Spleen (tissue), 11 donors: ENCODE measurements around the gene TRIM74. TPM values are rescaled to one million over a fixed set of nuclear protein-coding genes. Genes with fewer than 3 reads are reported as not detected.

Source experiments
- DNase-seq: peaks from one replicate; pipeline ENCODE4 v3.0.0-alpha.2; 2020
- H3K27ac ChIP-seq, 8 donors: fragments of 200-600 bp; sonication (generic) in 7 of 8; 1 replicate in 4 of 8; 2 replicates in 4 of 8; pipeline versions ENCODE4 v1.5.0 to v1.8.0; 2016 to 2021; ENCODE audit warnings: inconsistent platforms in 4 of 8, mild to moderate bottlenecking in 4 of 8, moderate library complexity in 1 of 8
- H3K27me3 ChIP-seq, 7 donors: fragments of 200-600 bp; sonication (generic) in 6 of 7; replicated peaks in 1 of 7; 1 replicate in 4 of 7; 2 replicates in 3 of 7; pipeline versions ENCODE4 v1.5.0 to v1.8.0; 2016 to 2021; ENCODE audit warnings: inconsistent platforms in 3 of 7, mild to moderate bottlenecking in 1 of 7
- H3K36me3 ChIP-seq, 6 donors: fragments of 200-600 bp; sonication (generic) in 5 of 6; 1 replicate in 4 of 6; 2 replicates in 2 of 6; pipeline versions ENCODE4 v1.5.0 to v1.8.0; 2016 to 2021; ENCODE audit warnings: inconsistent platforms in 2 of 6
- H3K4me1 ChIP-seq, 6 donors: fragments of 200-600 bp; sonication (generic) in 5 of 6; 1 replicate in 3 of 6; 2 replicates in 3 of 6; pipeline versions ENCODE4 v1.5.0 to v1.8.0; 2016 to 2021; ENCODE audit warnings: inconsistent platforms in 3 of 6
- H3K4me3 ChIP-seq, 8 donors: fragments of 200-600 bp; sonication (generic) in 7 of 8; 1 replicate in 4 of 8; 2 replicates in 4 of 8; pipeline versions ENCODE4 v1.5.0 to v1.8.0; 2016 to 2021; ENCODE audit warnings: inconsistent platforms in 4 of 8, mild to moderate bottlenecking in 4 of 8, moderate library complexity in 2 of 8
- H3K9me3 ChIP-seq, 8 donors: fragments of 200-600 bp; sonication (generic) in 7 of 8; 1 replicate in 4 of 8; 2 replicates in 4 of 8; pipeline versions ENCODE4 v1.5.0 to v1.8.0; 2016 to 2021; ENCODE audit warnings: inconsistent platforms in 4 of 8
- POLR2A ChIP-seq, 3 donors: fragments of 450-650 bp; IDR thresholded peaks; one replicate each; pipeline ENCODE4 v1.5.1; 2017; ENCODE audit warnings: antibody characterized with exemption in 3 of 3, mild to moderate bottlenecking in 1 of 3
- POLR2AphosphoS5 ChIP-seq, 3 donors: sonication (generic); formaldehyde crosslinking; IDR thresholded peaks; one replicate each; pipeline ENCODE4 v1.5.1; 2017; ENCODE audit warnings: antibody characterized with exemption in 3 of 3
- WGBS, 5 donors: extraction: QIAGEN DNeasy Blood & Tissue Kit in 3 of 5; methylation state at CpG; one replicate each; pipeline versions ENCODE4 v1.1.5 to v1.1.7; 2013 to 2018; 5-methylcytosine and 5-hydroxymethylcytosine counted together
- intact Hi-C: fragments of 100-400 bp; cut with DNase I; formaldehyde crosslinking; loops from one replicate; pipeline ENCODE4 v1.15.0; 2023; ENCODE audit warnings: low total_unique reads
- polyA plus RNA-seq, 3 donors: library from polyadenylated mRNA; stranded (reverse); fragments of 200-250 nt; gene quantifications; one replicate each; pipeline ENCODE4 v1.2.1, GENCODE V29; 2013
- total RNA-seq, 7 donors: library from RNA; depleted of rRNA in 3 of 7; stranded (reverse); fragments of >200 nt in 3 of 7; fragmentation: NEBNext Ultra II Directional in 4 of 7; extraction: Animal tissue kit (Norgen Biotek cat#: 25700) in 4 of 7; gene quantifications; one replicate each; pipeline versions ENCODE4 v1.1.0 to v1.2.1, GENCODE V29; 2016 to 2021
- TF ChIP-seq, protein P1 (sequence below), 11 experiments: fragments of 200-600 bp in 7 of 11; fragments of 450-650 bp in 4 of 11; sonication (generic) in 4 of 11; IDR thresholded peaks in 8 of 11; conservative IDR thresholded peaks in 3 of 11; 1 replicate in 7 of 11; 2 replicates in 4 of 11; pipeline versions ENCODE4 v1.4.0 to v1.8.0; 2016 to 2021; ENCODE audit warnings: antibody characterized with exemption in 11 of 11, inconsistent platforms in 4 of 11, mild to moderate bottlenecking in 1 of 11
- donor health status: healthy with polysubstance abuse.
- donor health status: DM: no; HTN: no; CAD: no; lungs with moderate emphysema.
- donor health status: DM: no; HTN: no; CAD: no.
- donor health status: Bipolar disorder and iron deficiency.
- donor health status: healthy.
- donor health status: DM: no; HTN: no; CAD: no.
- donor health status: DM: yes; HTN: yes; CAD: no.

TRIM74 gene
- total and polyA plus RNA-seq, 10 donors, result 0.23 to 1.9 (median 1.2) TPM; not detected in 3

DNA sequence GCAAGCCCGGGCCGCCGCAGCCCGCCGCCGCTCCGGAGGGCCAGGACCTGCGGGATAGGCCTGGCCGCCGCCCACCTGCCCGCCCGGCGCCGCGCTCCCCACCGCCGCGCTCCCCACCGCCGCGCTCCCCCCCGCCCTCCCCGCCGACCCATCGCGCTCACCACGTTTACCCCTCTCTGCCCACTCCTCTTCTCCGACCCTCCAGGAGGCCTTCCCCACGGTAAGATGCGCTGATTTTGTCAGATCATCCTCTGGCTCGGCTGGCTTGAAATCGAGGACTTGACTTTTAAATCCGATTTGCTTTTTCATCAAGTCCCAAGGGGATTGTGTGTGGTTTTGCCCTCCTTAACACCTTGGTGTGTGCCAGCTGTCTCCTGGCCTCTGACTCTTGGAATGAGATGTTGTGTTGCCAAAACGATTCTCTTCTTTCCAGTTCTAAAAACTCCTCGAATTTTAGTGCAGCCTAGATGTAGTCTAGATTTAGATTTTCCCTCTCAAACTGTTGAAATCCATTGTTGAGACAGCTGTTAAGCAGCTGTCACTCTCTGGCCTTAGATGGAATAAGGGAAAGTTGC lies 43.6 kb downstream of the TRIM74 start:
- TF ChIP-seq, protein P1, sequence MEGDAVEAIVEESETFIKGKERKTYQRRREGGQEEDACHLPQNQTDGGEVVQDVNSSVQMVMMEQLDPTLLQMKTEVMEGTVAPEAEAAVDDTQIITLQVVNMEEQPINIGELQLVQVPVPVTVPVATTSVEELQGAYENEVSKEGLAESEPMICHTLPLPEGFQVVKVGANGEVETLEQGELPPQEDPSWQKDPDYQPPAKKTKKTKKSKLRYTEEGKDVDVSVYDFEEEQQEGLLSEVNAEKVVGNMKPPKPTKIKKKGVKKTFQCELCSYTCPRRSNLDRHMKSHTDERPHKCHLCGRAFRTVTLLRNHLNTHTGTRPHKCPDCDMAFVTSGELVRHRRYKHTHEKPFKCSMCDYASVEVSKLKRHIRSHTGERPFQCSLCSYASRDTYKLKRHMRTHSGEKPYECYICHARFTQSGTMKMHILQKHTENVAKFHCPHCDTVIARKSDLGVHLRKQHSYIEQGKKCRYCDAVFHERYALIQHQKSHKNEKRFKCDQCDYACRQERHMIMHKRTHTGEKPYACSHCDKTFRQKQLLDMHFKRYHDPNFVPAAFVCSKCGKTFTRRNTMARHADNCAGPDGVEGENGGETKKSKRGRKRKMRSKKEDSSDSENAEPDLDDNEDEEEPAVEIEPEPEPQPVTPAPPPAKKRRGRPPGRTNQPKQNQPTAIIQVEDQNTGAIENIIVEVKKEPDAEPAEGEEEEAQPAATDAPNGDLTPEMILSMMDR (IDR thresholded peaks at IDR 0.05 in 8 of 11, conservative IDR thresholded peaks at IDR 0.05 in 3 of 11), result no peak
- TF ChIP-seq POLR2A (IDR thresholded peaks at IDR 0.05), result no peak
- no peak for TF ChIP-seq POLR2AphosphoS5 (IDR thresholded peaks at IDR 0.05)
- Histone ChIP-seq H3K9me3 (no peaks in the 10 kb centered on the region), H3K27me3 (no peaks in the 10 kb centered on the region), H3K27ac (peak overlapping the region; percentile 84 to 96 (median 92)), H3K4me3 (peak overlapping the region; percentile 68 to 94 (median 80)), H3K36me3 (peaks cover 5 to 58% (median 40%) of the 10 kb centered on the region in 6 donors), H3K4me1 (peaks cover 18 to 38% (median 28%) of the 10 kb centered on the region in 6 donors)
- no peak for DNase-seq
- intact Hi-C loops, result no loop called here
- WGBS, 5 donors, result 1 to 2% (median 1%) methylated on average over 11 to 35 of the region's 35 CpGs

DNA sequence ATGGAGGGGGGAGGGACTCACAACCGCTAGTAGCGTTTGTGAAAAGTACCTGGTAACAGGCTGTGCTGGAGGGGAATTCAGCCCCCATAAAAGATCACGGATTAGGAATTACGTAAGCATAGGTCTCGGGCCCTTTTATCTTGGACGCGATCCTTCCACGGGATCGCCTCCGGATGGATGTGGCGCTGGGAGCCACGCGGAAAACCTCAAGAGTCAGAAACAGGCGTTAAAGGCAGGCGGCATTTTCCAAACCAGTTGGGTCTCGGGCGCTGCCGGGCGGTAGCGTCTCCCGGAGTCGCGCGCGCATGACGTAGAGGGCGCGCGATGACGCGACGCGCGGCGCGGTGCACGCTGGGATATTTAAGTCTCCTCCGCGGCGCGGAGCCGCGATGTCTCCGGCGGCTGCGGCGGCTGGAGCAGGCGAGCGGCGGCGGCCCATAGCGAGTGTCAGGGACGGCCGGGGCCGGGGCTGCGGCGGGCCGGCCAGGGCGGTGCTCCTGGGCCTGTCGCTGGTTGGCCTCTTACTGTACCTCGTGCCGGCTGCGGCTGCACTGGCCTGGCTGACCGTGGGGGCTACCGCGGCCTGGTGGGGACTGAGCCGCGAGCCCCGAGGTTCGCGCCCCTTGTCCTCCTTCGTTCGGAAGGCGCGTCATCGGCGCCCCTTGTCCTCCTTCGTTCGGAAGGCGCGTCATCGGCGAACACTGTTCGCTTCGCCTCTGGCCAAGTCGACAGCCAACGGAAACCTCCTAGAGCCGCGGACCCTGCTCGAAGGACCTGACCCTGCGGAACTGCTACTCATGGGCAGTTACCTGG lies 44.3 kb downstream of the TRIM74 start, which contains the start of gene POM121:
Gene POM121 (plus strand): TSS at position 363 of the 813 bp plus-strand sequence. CDS start 27 bp downstream, at position 390.
- Histone ChIP-seq H3K4me3 (peak within 1 kb of the TSS; percentile 68 to 94 (median 80)), H3K27ac (peak within 1 kb of the TSS; percentile 84 to 96 (median 92)), H3K4me1 (peaks cover 18 to 38% (median 28%) of the 10 kb centered on the region in 6 donors), H3K36me3 (peaks cover 0 to 54% (median 34%) of the 10 kb centered on the region in 6 donors), H3K27me3 (no peaks in the 10 kb centered on the region), H3K9me3 (no peaks in the 10 kb centered on the region)
- TF ChIP-seq, protein P1 (IDR thresholded peaks at IDR 0.05 in 8 of 11, conservative IDR thresholded peaks at IDR 0.05 in 3 of 11), result no peak
- peak in 1 of 3 donors; percentile 61 for TF ChIP-seq POLR2A (IDR thresholded peaks at IDR 0.05)
- peak; percentile 91 to 95 (median 92) for TF ChIP-seq POLR2AphosphoS5 (IDR thresholded peaks at IDR 0.05)
- intact Hi-C loops, result loop anchor here (5.0 kb wide), 1 partner anchor 48 kb away; no protein-coding TSS in a partner anchor
- peak; percentile 95 for DNase-seq
- 0 to 1% (median 1%) methylated on average over 31 to 91 of the region's 91 CpGs for WGBS, 5 donors

DNA sequence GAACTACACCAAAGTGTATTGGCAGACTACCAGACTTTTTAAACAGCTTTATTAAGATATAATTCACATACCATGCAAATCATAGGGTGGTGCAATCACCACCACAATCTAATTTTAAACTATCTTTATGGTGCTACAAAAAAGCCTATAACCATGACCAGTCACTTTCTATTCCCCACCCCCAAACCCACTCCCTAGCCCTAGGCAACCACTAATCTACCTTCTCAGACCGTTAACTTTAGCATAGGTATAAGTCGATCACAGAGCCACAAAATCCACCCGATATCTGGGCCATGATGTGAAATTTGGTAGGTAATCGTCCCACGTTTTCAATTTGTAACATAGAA lies 44.9 kb downstream of the TRIM74 start:
- 0 to 1% (median 1%) methylated on average over 5 of the region's 5 CpGs for WGBS, 5 donors
- intact Hi-C loops, result loop anchor here (5.0 kb wide), 1 partner anchor 47 kb away; no protein-coding TSS in a partner anchor
- TF ChIP-seq, protein P1 (IDR thresholded peaks at IDR 0.05 in 8 of 11, conservative IDR thresholded peaks at IDR 0.05 in 3 of 11), result no peak
- no peak for TF ChIP-seq POLR2AphosphoS5 (IDR thresholded peaks at IDR 0.05)
- TF ChIP-seq POLR2A (IDR thresholded peaks at IDR 0.05), result no peak
- peaks cover 18 to 41% (median 28%) of the 10 kb centered on the region in 6 donors for H3K4me1 ChIP-seq
- H3K36me3 ChIP-seq, result peaks cover 0 to 51% (median 29%) of the 10 kb centered on the region in 6 donors
- H3K9me3 ChIP-seq, result no peaks in the 10 kb centered on the region
- no peak for DNase-seq
- no peaks in the 10 kb centered on the region for H3K27me3 ChIP-seq
- H3K4me3 ChIP-seq, result peak overlapping the region; percentile 68 to 94 (median 80)
- H3K27ac ChIP-seq, result peak overlapping the region; percentile 84 to 96 (median 92)
